GM21367 (cell line): ENCODE data around the gene TMBIM6.
"Not testable (repeated sequence)": the region's sequence is repeated elsewhere in the genome, so short reads cannot be mapped to it uniquely, and the experiment has no call there.

ENCODE experiments used
- ATAC-seq: cut with Tn5 transposase; IDR thresholded peaks from one replicate; pipeline ENCODE4 v1.9.1; 2021; ENCODE audit not compliant: unreplicated experiment

TMBIM6 gene, protein sequence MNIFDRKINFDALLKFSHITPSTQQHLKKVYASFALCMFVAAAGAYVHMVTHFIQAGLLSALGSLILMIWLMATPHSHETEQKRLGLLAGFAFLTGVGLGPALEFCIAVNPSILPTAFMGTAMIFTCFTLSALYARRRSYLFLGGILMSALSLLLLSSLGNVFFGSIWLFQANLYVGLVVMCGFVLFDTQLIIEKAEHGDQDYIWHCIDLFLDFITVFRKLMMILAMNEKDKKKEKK

GRCh38 chr12:49740930-49741881, at the start of gene TMBIM6:
Gene TMBIM6 (plus strand): TSS chr12:49741557. CDS start chr12:49752494, 10,937 bp downstream.
- peak; percentile 89 for ATAC-seq

GRCh38 chr12:49692851-49693250, 48.5 kb upstream of the TMBIM6 start:
- ATAC-seq: no peak

DNA sequence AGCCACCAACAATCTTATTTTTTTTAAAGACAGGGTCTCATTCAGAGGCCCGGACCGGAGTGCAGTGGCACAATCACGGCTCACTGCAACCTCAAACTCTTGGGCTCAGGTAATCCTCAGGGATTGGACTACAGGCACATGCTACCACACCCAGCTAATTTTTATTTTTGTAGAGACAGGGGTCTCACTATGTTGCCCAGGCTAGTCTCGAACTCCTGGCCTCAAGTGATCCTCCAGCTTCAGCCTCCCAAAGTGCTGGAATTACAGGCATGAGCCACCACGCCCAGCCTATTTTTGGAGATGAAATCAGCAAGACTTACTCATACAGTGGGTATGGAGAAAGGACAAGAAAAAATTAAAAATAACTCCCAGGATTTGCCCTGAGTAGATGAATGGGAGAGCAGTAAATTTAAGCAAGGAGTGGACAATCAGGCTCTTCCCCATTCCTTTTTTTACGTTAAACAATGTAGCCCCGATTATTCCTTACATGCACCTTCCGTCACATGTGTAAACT, 47.4 kb upstream of the TMBIM6 start:
- ATAC-seq: no peak

DNA sequence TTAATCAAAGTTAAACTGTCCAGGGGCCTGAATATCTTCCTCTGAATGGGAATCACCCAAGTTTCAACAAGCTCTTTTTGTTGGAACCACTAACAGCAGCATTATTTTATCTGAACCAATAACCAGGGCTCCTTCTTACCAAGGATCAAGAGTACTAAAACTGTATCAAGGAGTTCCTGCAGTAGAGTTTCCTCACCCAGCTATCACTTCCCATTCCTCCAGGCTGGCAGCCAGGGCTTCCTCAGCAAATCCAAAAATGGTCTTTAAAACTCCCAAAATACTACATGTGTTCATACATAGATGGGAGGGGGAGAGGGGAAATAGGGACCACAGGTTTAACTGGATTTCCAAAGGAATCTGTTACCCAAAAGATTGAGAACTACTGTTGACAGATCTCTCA, 44.6 kb upstream of the TMBIM6 start:
- ATAC-seq: no peak

DNA sequence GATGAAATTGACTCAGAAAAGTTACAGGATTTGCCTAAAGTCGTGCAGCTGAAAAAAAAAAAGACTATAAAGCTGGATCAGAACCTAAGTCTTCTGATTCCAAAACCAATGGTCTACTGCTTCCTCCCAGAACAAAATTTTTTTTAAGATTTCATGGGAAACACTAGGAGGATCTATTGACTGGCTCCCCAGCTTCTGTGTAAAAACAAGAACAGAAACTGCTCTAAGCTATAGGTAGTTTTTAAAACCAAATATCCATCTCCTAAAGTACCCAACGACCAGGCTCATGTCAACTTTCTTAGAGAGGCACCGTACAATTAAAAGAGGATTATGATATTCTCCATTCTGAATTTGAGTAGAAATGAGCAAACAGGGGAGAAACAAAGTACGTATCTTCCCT, 43.5 kb upstream of the TMBIM6 start:
- no peak for ATAC-seq

GRCh38 chr12:49698619-49699545, 42.5 kb upstream of the TMBIM6 start:
- peak; percentile 66 for ATAC-seq

DNA sequence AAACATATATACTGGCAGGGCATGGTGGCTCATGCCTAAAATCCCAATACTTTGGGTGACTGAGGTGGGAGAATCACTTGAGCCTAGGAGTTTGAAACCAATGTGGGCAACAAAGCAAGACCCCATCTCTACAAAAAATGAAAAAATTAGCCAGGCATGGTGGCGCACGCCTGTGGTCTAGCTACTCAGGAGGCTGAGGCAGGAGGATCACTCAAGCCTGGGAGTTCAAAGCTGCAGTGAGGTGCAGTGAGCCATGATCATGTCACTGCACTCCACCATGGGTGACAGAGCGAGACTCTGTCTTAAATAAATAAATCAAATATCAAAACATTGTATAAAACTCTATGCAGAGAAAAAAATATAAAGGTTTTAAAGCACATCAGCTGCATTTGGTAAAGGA, 39.3 kb upstream of the TMBIM6 start:
- ATAC-seq: no peak

DNA sequence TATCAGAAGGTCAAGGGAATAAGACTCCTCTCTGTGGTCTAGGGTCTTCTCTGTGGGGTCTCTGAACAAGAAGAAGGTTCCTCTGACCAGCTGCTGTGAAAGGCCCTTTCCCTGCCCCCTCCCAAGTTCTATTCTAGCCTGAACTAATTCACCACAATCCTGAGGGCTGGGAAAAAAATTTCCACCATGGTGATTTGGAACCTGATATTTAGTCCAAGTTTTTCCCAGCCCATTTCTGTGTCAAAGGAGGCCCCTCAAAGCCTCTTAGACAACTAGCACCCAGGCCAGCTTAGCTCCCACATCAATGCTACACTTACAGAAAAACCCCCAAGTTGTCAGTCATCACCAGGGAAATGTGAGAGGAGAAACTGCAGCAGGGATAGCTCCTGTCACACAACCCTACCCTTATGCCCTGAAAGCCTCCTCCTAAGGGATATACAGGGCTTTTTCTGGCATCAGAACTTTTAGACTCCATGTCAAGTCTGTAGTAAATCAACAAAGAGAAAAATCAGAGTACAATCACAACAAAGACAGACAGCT, 38.6 kb upstream of the TMBIM6 start:
- ATAC-seq: no peak

DNA sequence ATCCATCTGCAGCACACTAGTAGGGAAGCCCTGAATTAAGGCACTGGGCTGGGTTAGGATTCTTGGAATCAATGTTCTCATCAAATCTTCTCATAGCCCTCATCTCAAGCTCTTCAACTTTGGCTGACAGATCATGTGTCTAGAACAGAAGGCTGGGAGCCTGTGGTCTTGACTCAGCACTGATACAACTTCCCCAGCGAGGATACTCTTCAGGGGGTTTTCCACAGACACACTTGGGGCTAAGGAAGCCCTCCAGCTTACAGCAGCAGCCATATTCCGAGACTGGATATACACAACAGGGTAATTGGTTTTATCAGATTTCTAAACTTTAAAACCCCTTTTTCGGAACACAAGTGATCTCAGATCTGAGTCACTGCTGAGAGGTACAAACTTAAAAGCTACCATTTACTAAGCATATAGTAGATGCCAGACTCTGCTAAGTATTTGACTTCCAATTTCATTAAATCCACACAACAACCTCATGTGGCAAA, 37.7 kb upstream of the TMBIM6 start:
- no peak for ATAC-seq

- ATAC-seq: no peak
Measured at GRCh38 chr12:49705479-49706134, 35.8 kb upstream of the TMBIM6 start.

DNA sequence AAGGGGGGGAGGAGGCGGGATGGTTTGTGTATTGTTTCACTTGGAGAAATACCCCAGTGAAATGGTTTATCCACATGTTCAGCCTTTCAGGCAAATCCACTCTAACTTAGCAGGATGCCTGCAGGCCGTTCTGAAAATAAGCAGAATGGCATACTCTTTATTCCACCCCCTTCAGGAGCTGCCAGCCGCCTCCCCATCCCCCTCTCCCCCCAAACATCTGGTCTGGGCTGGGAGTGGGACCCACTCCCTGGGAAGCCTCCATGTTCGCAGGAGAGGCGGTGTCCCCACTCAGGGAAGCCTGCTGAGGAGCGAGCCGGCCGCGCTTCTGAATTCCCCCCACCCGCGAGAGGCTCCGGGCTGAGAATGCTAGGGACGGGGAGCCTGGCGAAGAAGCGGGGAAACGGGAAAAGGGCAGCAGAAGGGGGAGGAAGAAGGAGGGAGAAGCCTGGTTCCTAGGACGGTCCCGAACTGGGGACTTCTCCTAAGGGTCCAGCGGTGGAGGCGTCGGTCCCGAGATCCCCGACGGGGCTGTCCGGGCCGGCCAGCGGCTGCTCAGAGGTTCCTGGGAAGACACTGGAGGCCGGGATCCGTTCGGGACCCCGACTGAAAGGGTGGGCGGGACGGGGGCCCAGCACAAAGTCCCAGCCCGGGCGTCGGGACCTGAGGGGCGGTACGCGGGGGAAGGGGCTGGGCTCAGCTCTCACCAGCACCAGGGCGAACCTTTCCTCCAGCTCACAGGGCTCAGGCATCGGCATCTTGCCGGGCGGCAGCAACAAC, 34.8 kb upstream of the TMBIM6 start:
- peak; percentile 1 for ATAC-seq

GRCh38 chr12:49707128-49707811, 34.1 kb upstream of the TMBIM6 start, which contains the start of gene FMNL3:
Gene FMNL3 (minus strand): TSS chr12:49707405. CDS start chr12:49707180, 225 bp downstream.
- peak; percentile 76 for ATAC-seq

- no peak for ATAC-seq
Measured at GRCh38 chr12:49707812-49708147, 33.6 kb upstream of the TMBIM6 start.

DNA sequence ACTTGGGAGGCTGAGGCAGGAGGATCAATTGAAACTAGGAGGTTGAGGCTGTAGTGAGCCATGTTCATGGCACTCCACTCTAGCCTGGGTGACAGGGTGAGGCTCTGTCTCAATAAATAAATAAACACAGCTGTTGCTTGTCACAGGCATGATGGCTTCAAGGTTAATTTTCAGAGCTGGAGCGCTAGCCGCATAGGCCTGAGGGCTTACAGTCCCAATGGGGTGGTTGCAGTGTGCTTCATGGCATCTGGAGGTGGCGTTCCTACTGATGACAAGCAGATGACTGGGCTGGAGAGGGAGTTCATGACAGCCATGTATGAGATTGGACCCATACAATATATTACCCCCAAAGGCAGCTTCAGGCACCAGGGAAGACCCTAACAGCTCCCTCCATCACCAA, 32.5 kb upstream of the TMBIM6 start:
- ATAC-seq: no peak

DNA sequence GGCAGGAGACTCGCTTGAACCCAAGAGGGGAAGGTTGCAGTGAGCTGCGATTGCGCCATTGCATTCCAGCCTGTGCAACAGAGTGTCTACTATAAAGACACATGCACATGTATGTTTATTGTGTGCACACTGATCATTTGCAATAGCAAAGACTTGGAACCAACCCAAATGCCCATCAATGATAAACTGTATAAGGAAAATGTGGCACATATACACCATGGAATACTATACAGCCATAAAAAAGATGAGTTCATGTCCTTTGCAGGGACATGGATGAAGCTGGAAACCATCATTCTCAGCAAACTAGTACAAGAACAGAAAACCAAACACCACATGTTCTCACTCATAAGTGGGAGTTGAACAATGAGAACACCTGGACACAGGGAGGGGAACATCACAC, 27.4 kb upstream of the TMBIM6 start:
- not testable (repeated sequence) for ATAC-seq

- peak; percentile 65 for ATAC-seq
Measured at GRCh38 chr12:49716553-49716952, 24.8 kb upstream of the TMBIM6 start.

DNA sequence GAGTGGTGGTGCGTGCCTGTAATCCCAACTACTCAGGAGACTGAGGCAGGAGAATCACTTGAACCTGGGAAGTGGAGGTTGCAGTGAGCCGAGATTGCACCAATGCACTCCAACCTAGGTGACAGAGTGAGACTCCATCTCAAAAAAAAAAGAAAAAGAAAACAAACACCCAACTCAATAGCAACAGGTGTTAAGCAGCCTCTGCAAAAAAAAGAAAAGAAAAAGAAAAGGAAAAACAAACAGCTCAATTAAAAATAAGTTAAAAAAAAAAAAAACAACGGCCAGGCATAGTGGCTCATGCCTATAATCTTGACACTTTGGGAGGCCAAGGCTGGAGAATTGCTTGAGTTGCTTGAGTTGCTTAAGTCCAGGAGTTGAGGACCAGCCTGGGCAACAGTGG, 23.6 kb upstream of the TMBIM6 start:
- not testable (repeated sequence) for ATAC-seq

DNA sequence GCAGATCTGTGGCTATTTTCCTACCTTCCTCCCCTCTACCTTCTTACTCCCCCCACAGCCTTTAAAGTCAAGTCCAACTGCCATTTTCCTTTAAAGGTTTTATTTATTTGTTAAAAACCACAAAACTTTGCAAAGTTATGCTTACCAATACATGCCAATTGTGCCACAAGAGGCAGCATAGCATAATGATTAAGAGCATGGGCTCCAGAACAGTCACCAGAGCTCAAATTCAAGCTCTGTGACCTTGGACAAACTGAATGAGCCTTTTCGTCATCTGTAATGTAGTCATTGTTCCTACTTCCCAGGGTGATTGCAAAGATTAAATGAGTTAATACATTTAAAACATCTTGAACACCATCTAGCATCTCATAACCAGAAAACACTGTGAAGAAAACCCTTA, 21.1 kb upstream of the TMBIM6 start:
- no peak for ATAC-seq

DNA sequence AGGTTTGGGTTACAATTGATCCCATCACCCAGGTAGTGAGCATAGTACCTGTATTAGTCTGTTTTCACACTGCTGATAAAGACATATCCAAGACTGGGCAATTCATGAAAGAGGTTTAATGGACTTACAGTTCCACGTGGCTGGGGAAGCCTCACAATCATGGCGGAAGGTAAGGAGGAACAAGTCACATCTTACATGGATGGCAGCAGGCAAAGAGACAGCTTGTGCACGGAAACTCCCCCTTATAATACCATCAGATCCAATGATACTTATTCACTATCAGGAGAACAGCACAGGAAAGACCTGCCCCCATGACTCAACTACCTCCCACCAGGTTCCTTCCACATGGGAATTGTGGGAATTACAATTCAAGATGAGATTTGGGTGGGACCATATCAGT, 20.0 kb upstream of the TMBIM6 start:
- not testable (repeated sequence) for ATAC-seq
